ENCODE measurements around the gene ZBTB20. TPM values are rescaled to one million over a fixed set of nuclear protein-coding genes. Genes with fewer than 3 reads are reported as not detected.
A peak's percentile ranks its signal among the peaks of the same experiment; 100 is the strongest.

The ZBTB20 gene
- total and polyA plus RNA-seq, 7 donors: 0.40 to 74.9 (median 41.7) TPM

DNA sequence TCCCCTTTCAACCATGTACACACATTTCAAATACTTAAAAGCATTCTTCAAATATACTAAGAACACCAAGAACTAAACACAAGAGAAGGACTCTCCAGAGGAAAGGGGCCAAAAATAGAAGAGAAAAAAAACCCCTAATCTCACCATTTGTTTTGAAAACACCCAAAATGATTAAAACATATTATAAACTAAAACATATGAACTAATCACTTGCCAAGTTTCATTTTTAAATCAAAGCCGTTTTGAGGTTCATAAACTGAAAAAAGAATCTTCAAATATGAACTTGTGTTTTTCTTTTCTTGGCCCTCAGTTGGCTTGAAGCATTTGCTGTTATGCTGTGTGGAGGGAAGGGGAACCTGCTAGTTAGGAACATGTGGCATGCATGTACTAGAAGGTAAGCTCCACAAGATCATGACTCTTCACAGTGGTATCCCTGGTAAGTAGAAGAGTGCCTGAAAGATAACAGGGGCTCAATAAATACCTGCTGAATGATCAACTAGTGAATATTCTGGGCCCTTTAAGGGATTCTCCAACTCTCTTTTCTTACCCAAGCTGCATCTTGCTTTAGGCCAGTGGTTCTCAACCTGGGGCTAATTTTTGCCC lies 628.8 kb downstream of the ZBTB20 start:
- peak overlapping the region; percentile 19 for H3K27ac ChIP-seq
- WGBS, 3 donors: 28 to 57% (median 42%) methylated on average over 1 of the region's 1 CpG

DNA sequence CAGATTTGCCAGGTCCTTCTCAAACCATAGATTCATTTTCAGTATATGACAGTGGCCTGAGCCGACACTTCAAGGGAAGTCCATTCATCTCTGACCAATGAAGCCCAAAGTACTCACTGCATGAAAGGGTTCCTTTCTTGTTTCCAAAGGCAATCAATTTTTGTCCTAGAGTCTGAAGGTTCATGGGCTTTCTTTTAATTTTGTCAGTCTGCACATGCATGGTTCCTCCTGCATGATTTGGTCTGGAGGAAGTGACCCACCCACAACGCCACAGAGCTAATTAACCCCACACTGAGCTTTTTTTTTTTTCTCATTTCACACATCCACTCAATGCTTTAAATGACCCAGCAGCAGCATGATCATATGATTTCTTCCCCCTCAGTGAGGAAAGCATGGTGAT lies 636.9 kb downstream of the ZBTB20 start:
- ATAC-seq: no peak
- Histone ChIP-seq H3K4me1 (peaks cover 50% of the 10 kb centered on the region), H3K4me3 (no peak overlapping the region), H3K27ac (peak overlapping the region; percentile 51), H3K9me3 (no peaks in the 10 kb centered on the region), H3K27me3 (ENCODE audit: insufficient read depth in 3 of 3, low read length in 2 of 3) (no peaks in the 10 kb centered on the region), H3K36me3 (ENCODE audit: insufficient read depth in 1 of 2, low read depth in 1 of 2) (no peaks in the 10 kb centered on the region)
- DNase-seq: no peak
- TF ChIP-seq, protein P1, sequence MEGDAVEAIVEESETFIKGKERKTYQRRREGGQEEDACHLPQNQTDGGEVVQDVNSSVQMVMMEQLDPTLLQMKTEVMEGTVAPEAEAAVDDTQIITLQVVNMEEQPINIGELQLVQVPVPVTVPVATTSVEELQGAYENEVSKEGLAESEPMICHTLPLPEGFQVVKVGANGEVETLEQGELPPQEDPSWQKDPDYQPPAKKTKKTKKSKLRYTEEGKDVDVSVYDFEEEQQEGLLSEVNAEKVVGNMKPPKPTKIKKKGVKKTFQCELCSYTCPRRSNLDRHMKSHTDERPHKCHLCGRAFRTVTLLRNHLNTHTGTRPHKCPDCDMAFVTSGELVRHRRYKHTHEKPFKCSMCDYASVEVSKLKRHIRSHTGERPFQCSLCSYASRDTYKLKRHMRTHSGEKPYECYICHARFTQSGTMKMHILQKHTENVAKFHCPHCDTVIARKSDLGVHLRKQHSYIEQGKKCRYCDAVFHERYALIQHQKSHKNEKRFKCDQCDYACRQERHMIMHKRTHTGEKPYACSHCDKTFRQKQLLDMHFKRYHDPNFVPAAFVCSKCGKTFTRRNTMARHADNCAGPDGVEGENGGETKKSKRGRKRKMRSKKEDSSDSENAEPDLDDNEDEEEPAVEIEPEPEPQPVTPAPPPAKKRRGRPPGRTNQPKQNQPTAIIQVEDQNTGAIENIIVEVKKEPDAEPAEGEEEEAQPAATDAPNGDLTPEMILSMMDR (IDR thresholded peaks at IDR 0.05): no peak
- intact Hi-C loops (cut with DNase I): no loop called here
- 57 to 70% (median 68%) methylated on average over 2 of the region's 2 CpGs for WGBS, 3 donors

More for the DNA sequence above, 628.8 kb downstream of the ZBTB20 start:
- DNase-seq (no peak), ATAC-seq (peak in 2 of 4 donors; percentile 40 to 45)
- Histone ChIP-seq H3K9me3 (no peaks in the 10 kb centered on the region), H3K27me3 (ENCODE audit: insufficient read depth in 3 of 3, low read length in 2 of 3) (no peaks in the 10 kb centered on the region), H3K4me3 (no peak overlapping the region), H3K36me3 (ENCODE audit: insufficient read depth in 1 of 2, low read depth in 1 of 2) (no peaks in the 10 kb centered on the region), H3K4me1 (peaks cover 38% of the 10 kb centered on the region)
- intact Hi-C loops (cut with DNase I): no loop called here
- TF ChIP-seq, protein P1 (IDR thresholded peaks at IDR 0.05): no peak

DNA sequence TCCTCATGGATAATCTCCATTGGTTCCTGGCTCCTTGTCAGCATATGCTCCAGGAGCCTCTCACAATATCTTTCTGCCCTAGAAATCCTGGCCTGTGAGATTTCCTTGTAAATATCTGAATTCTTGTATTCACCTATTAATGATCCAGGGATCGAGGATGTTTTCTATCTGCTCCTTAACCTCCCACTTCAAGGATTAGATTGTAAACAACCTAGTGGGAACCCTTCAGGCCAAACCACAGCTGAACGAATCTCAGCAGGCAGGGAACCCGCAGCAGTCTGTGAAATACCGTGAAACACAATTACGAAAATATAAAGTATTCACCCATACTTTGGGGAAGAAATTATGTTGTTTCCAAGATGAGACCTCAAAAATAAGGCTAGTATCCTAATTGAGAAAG lies 637.3 kb downstream of the ZBTB20 start:
- H3K4me1 ChIP-seq: peaks cover 54% of the 10 kb centered on the region
- WGBS, 3 donors: 61 to 81% (median 63%) methylated on average over 5 of the region's 5 CpGs
- H3K36me3 ChIP-seq (ENCODE audit: insufficient read depth in 1 of 2, low read depth in 1 of 2): no peaks in the 10 kb centered on the region
- H3K27me3 ChIP-seq (ENCODE audit: insufficient read depth in 3 of 3, low read length in 2 of 3): no peaks in the 10 kb centered on the region
- ATAC-seq (no peak), DNase-seq (no peak)
- H3K4me3 ChIP-seq: no peak overlapping the region
- H3K9me3 ChIP-seq: no peaks in the 10 kb centered on the region
- intact Hi-C loops (cut with DNase I): loop anchor here in 1 of 2 donors (10.0 kb wide), 1 partner anchor 115 kb away; no protein-coding TSS in a partner anchor
- TF ChIP-seq, protein P1 (IDR thresholded peaks at IDR 0.05): no peak
- H3K27ac ChIP-seq: peak overlapping the region; percentile 51

DNA sequence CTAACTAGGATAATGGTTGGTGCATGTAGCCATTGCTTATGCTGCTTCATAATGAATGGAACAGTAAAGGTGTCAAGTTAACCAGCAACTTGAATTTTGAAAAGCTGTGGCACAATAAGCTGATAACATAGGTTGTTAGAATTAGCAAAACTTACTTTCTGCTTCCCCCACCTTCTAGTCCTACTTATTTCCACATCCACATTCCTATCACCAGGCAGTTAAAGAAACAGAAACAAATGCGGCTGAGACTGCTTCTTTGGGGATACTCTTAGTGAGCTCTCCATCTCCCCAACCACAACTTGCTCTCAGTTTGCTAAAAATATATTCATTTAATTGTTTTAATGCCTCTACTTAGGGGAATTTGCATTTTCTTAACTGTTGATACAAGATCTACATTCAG lies 638.1 kb downstream of the ZBTB20 start:
- 70 to 85% (median 83%) methylated on average over 1 of the region's 1 CpG for WGBS, 3 donors
- peak overlapping the region; percentile 84 for H3K27ac ChIP-seq
- TF ChIP-seq, protein P1 (IDR thresholded peaks at IDR 0.05): no peak

More for the DNA sequence above, 638.1 kb downstream of the ZBTB20 start:
- no peak overlapping the region for H3K4me3 ChIP-seq
- H3K36me3 ChIP-seq (ENCODE audit: insufficient read depth in 1 of 2, low read depth in 1 of 2): no peaks in the 10 kb centered on the region
- DNase-seq: no peak
- no peaks in the 10 kb centered on the region for H3K9me3 ChIP-seq
- H3K27me3 ChIP-seq (ENCODE audit: insufficient read depth in 3 of 3, low read length in 2 of 3): no peaks in the 10 kb centered on the region
- intact Hi-C loops (cut with DNase I): loop anchor here in 1 of 2 donors (10.0 kb wide), 1 partner anchor 116 kb away; no protein-coding TSS in a partner anchor
- H3K4me1 ChIP-seq: peaks cover 62% of the 10 kb centered on the region
- no peak for ATAC-seq

Measured in psoas muscle (tissue), 8 donors.